GM12874 (cell line): Measurements from ENCODE around the gene CDHR2.

Experiments
- TF ChIP-seq, protein P1 (sequence below): IDR thresholded peaks from 2 replicates; pipeline ENCODE4 v1.5.1; 2011; ENCODE audit warnings: low read depth, mild to moderate bottlenecking, control low read depth, low read length, moderate library complexity; ENCODE audit not compliant: insufficient read depth

CDHR2 gene

DNA sequence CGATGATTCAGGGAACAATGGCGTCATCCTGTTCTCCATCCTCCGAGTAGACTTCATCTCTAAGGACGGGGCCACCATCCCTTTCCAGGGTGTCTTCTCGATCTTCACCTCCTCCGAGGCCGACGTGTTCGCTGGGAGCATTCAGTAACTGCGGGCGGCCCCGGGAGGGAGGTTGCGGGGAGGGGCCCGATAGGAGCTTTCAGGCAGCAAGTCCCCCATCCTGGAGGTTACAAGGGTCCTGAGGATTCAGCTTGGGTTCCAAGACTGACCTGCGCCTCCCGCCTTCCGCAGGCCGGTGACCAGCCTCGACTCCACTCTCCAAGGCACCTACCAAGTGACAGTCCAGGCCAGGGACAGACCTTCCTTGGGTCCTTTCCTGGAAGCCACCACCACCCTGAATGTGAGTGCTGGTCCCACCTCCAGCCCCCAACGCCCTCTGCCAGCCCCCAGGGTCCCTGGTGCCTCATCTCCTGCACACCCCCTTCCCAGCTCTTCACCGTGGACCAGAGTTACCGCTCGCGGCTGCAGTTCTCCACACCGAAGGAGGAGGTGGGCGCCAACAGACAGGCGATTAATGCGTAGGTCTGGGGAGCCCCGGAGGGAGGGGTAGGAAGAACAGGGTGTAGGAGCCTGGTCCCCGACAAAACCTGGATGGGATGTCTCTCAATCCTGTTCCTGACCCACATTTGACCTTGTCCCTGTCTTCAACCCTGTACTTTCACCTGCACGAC is 40.1 kb downstream of the CDHR2 start:
- TF ChIP-seq, protein P1, sequence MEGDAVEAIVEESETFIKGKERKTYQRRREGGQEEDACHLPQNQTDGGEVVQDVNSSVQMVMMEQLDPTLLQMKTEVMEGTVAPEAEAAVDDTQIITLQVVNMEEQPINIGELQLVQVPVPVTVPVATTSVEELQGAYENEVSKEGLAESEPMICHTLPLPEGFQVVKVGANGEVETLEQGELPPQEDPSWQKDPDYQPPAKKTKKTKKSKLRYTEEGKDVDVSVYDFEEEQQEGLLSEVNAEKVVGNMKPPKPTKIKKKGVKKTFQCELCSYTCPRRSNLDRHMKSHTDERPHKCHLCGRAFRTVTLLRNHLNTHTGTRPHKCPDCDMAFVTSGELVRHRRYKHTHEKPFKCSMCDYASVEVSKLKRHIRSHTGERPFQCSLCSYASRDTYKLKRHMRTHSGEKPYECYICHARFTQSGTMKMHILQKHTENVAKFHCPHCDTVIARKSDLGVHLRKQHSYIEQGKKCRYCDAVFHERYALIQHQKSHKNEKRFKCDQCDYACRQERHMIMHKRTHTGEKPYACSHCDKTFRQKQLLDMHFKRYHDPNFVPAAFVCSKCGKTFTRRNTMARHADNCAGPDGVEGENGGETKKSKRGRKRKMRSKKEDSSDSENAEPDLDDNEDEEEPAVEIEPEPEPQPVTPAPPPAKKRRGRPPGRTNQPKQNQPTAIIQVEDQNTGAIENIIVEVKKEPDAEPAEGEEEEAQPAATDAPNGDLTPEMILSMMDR, result no peak

DNA sequence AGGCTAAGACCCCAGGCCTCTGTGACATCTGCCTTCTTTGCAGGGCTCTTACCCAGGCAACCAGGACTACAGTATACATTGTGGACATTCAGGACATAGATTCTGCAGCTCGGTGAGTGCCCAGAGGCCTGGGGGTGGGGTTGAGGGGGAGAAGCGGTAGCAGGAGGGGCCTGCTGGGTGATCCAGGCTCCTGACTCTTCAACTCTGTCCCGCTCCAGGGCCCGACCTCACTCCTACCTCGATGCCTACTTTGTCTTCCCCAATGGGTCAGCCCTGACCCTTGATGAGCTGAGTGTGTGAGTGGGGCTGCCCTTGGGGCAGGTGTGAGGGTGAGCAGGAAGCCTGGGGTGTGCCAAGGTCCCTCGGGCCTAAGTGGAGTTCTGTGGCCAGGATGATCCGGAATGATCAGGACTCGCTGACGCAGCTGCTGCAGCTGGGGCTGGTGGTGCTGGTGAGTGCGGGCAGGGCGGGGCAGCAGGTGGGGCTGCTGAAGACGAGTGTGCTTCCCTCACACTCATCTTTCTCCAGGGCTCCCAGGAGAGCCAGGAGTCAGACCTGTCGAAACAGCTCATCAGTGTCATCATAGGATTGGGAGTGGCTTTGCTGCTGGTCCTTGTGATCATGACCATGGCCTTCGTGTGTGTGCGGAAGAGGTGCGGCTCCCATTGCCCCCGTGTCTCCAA is 41.0 kb downstream of the CDHR2 start:
- TF ChIP-seq, protein P1, result no peak

- TF ChIP-seq, protein P1, result no peak
Observed at GRCh38 chr5:176592573-176592972, 43.4 kb downstream of the CDHR2 start.

GRCh38 chr5:176593273-176593869 is 44.2 kb downstream of the CDHR2 start:
- TF ChIP-seq, protein P1, result no peak

DNA sequence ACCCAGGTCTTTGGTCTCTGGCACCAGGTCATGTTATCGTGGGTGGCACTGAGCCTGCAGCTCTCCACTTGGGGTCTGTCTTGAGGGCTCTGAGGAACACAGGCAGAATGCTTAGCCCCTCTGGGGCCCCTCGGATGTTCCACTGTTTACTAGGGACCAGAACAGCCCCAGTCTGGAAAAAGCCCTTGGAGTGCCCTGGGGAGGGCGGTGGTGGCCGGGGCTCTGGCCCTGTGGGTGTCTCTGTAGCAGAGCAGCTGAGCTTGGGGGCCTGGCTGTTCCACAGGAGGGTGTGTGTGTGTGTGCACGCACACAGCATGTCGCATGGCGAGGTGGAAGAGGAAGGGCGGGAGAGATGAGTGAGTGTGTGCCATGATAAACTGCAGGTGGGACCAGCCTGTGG is 45.4 kb downstream of the CDHR2 start:
- TF ChIP-seq, protein P1, result no peak

DNA sequence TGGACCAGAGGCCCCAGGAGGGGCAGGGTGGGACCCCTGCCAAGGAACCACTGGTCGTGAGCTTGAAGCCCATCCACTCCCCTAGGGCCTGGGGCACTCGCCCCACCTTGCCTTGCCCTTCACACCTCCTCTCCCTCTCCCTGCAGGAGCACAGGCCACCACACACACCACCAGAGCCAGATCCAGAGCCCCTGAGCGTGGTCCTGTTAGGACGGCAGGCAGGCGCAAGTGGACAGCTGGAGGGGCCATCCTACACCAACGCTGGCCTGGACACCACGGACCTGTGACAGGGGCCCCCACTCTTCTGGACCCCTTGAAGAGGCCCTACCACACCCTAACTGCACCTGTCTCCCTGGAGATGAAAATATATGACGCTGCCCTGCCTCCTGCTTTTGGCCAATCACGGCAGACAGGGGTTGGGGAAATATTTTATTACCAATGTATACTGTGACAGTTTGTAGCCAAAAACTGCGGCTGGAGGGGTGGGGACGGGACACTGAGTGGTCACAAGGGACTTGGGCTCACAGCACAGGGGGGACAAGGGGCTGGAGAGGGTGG is 46.3 kb downstream of the CDHR2 start:
- TF ChIP-seq, protein P1, result no peak

GRCh38 chr5:176596069-176596644 is 47.0 kb downstream of the CDHR2 start:
- TF ChIP-seq, protein P1, result no peak
